ENCODE results near the gene FBXL3.

The FBXL3 gene

GRCh38 chr13:76994281-76994680, 32.7 kb downstream of the FBXL3 start:
- Mint-ChIP-seq H3K27ac (peak overlapping the region; percentile 23), H3K36me3 (ENCODE audit: low read depth) (peaks cover 32% of the 10 kb centered on the region), H3K9me3 (no peaks in the 10 kb centered on the region), H3K4me1 (peaks cover 31% of the 10 kb centered on the region), H3K27me3 (ENCODE audit: low read depth, poor library complexity) (peaks cover 9% of the 10 kb centered on the region), H3K4me3 (peak overlapping the region; percentile 99)
- no peak for DNase-seq
- no peak for TF ChIP-seq CTCF (IDR thresholded peaks at IDR 0.05)

GRCh38 chr13:76993473-76993872, 33.5 kb downstream of the FBXL3 start:
- H3K36me3 Mint-ChIP-seq (ENCODE audit: low read depth) = peaks cover 23% of the 10 kb centered on the region
- H3K4me1 Mint-ChIP-seq = peaks cover 31% of the 10 kb centered on the region
- H3K27ac Mint-ChIP-seq = no peak overlapping the region
- H3K27me3 Mint-ChIP-seq (ENCODE audit: low read depth, poor library complexity) = peaks cover 10% of the 10 kb centered on the region
- no peak for TF ChIP-seq CTCF (IDR thresholded peaks at IDR 0.05)
- DNase-seq = no peak
- no peaks in the 10 kb centered on the region for H3K9me3 Mint-ChIP-seq
- peak overlapping the region; percentile 99 for H3K4me3 Mint-ChIP-seq

GRCh38 chr13:76993021-76993420, 33.9 kb downstream of the FBXL3 start:
- H3K27ac Mint-ChIP-seq = no peak overlapping the region
- TF ChIP-seq CTCF (IDR thresholded peaks at IDR 0.05) = no peak
- H3K4me1 Mint-ChIP-seq = peaks cover 31% of the 10 kb centered on the region
- no peaks in the 10 kb centered on the region for H3K9me3 Mint-ChIP-seq
- peaks cover 19% of the 10 kb centered on the region for H3K36me3 Mint-ChIP-seq (ENCODE audit: low read depth)
- peaks cover 15% of the 10 kb centered on the region for H3K27me3 Mint-ChIP-seq (ENCODE audit: low read depth, poor library complexity)
- DNase-seq = no peak
- H3K4me3 Mint-ChIP-seq = peak overlapping the region; percentile 99

- no peak for TF ChIP-seq CTCF (IDR thresholded peaks at IDR 0.05)
- H3K9me3 Mint-ChIP-seq = no peaks in the 10 kb centered on the region
- DNase-seq = peak; percentile 21
- H3K4me3 Mint-ChIP-seq = peak overlapping the region; percentile 99
- H3K27ac Mint-ChIP-seq = peak overlapping the region; percentile 97
- H3K27me3 Mint-ChIP-seq (ENCODE audit: low read depth, poor library complexity) = peaks cover 17% of the 10 kb centered on the region
- peaks cover 31% of the 10 kb centered on the region for H3K4me1 Mint-ChIP-seq
- peaks cover 14% of the 10 kb centered on the region for H3K36me3 Mint-ChIP-seq (ENCODE audit: low read depth)
These were observed 34.4 kb downstream of the FBXL3 start for GRCh38 chr13:76992548-76993001.

GRCh38 chr13:76991796-76992547, 35.0 kb downstream of the FBXL3 start, which contains the start of gene CLN5:
TSS of gene CLN5 (plus strand) at chr13:76992081. CDS start at chr13:76992099, 18 bp downstream.
- peaks cover 8% of the 10 kb centered on the region for H3K36me3 Mint-ChIP-seq (ENCODE audit: low read depth)
- TF ChIP-seq CTCF (IDR thresholded peaks at IDR 0.05) = no peak
- peak within 1 kb of the TSS; percentile 99 for H3K4me3 Mint-ChIP-seq
- H3K27me3 Mint-ChIP-seq (ENCODE audit: low read depth, poor library complexity) = peaks cover 19% of the 10 kb centered on the region
- H3K9me3 Mint-ChIP-seq = no peaks in the 10 kb centered on the region
- peak within 1 kb of the TSS; percentile 97 for H3K27ac Mint-ChIP-seq
- DNase-seq = peak; percentile 89
- H3K4me1 Mint-ChIP-seq = peaks cover 31% of the 10 kb centered on the region

- peaks cover 23% of the 10 kb centered on the region for H3K27me3 Mint-ChIP-seq (ENCODE audit: low read depth, poor library complexity)
- peaks cover 3% of the 10 kb centered on the region for H3K36me3 Mint-ChIP-seq (ENCODE audit: low read depth)
- no peak overlapping the region for H3K27ac Mint-ChIP-seq
- no peak for TF ChIP-seq CTCF (IDR thresholded peaks at IDR 0.05)
- no peaks in the 10 kb centered on the region for H3K9me3 Mint-ChIP-seq
- peaks cover 31% of the 10 kb centered on the region for H3K4me1 Mint-ChIP-seq
- peak overlapping the region; percentile 99 for H3K4me3 Mint-ChIP-seq
- DNase-seq = no peak
These were observed 35.5 kb downstream of the FBXL3 start for GRCh38 chr13:76991432-76991795.

Data from nephron progenitor cell (in vitro differentiated cells).